HepG2 (cell line): ENCODE measurements around the gene USP7. TPM values are rescaled to one million over a fixed set of nuclear protein-coding genes. Genes with fewer than 3 reads are reported as not detected.

Experiments
- CREBL2 ChIP-seq: sonication (generic); formaldehyde crosslinking; IDR thresholded peaks from 2 replicates; pipeline ENCODE4 v1.8.1; 2023; ENCODE audit warnings: missing genetic modification reagents, mild to moderate bottlenecking, borderline replicate concordance
- FOXM1 ChIP-seq: sonication (generic); formaldehyde crosslinking; IDR thresholded peaks from 2 replicates; pipeline ENCODE4 v1.5.0; 2020; ENCODE audit warnings: missing genetic modification reagents
- FOXP4 ChIP-seq: sonication (generic); formaldehyde crosslinking; IDR thresholded peaks from 2 replicates; pipeline ENCODE4 v1.4.0; 2020; ENCODE audit warnings: missing genetic modification reagents
- MAFF ChIP-seq: IDR thresholded peaks from 2 replicates; pipeline ENCODE4 v1.6.1; 2011; ENCODE audit warnings: low read depth, low read length, improper control_type of control experiment
- PRDM15 ChIP-seq: sonication (generic); formaldehyde crosslinking; IDR thresholded peaks from 2 replicates; pipeline ENCODE4 v1.4.0; 2020; ENCODE audit warnings: missing genetic modification reagents
- SMARCE1 ChIP-seq: fragments of 450-650 bp; IDR thresholded peaks from 2 replicates; pipeline ENCODE4 v1.6.1; 2017; ENCODE audit warnings: borderline replicate concordance
- XBP1 ChIP-seq: sonication (generic); formaldehyde crosslinking; IDR thresholded peaks from 2 replicates; pipeline ENCODE4 v1.5.0; 2020; ENCODE audit warnings: missing genetic modification reagents
- ZMYM3 ChIP-seq: sonication (generic); formaldehyde crosslinking; IDR thresholded peaks from 2 replicates; pipeline ENCODE4 v1.5.1; 2020; ENCODE audit warnings: mild to moderate bottlenecking, missing genetic modification reagents
- ZNF33B ChIP-seq: sonication (generic); formaldehyde crosslinking; IDR thresholded peaks from 2 replicates; pipeline ENCODE4 v1.5.1; 2020; ENCODE audit warnings: mild to moderate bottlenecking, missing genetic modification reagents
- ZNF382 ChIP-seq: sonication (generic); formaldehyde crosslinking; IDR thresholded peaks from 2 replicates; pipeline ENCODE4 v1.5.0; 2020; ENCODE audit warnings: missing genetic modification reagents, mild to moderate bottlenecking, borderline replicate concordance
- ZNF616 ChIP-seq: sonication (generic); formaldehyde crosslinking; IDR thresholded peaks from 2 replicates; pipeline ENCODE4 v1.5.0; 2020; ENCODE audit warnings: low read depth, mild to moderate bottlenecking, missing genetic modification reagents
- ZNF678 ChIP-seq: sonication (generic); formaldehyde crosslinking; IDR thresholded peaks from 2 replicates; pipeline ENCODE4 v1.4.0; 2020; ENCODE audit warnings: mild to moderate bottlenecking, missing genetic modification reagents
- ZNF710 ChIP-seq: sonication (generic); formaldehyde crosslinking; IDR thresholded peaks from 2 replicates; pipeline ENCODE4 v1.5.0; 2020; ENCODE audit warnings: mild to moderate bottlenecking, missing genetic modification reagents, borderline replicate concordance
- ZNF839 ChIP-seq: sonication (generic); formaldehyde crosslinking; IDR thresholded peaks from 2 replicates; pipeline ENCODE4 v1.4.0; 2020; ENCODE audit warnings: missing genetic modification reagents, mild to moderate bottlenecking, borderline replicate concordance
- polyA plus RNA-seq, 8 experiments: library from polyadenylated mRNA; depleted of rRNA in 3 of 8; stranded (reverse) in 7 of 8; unstranded in 1 of 8; fragments of >200 nt; fragmentation: Illumina TruSeq in 4 of 8; extraction: Trizol in 4 of 8; gene quantifications; 2 replicates each; pipeline versions ENCODE4 v1.2.1 to v1.2.3, GENCODE V29; 2011 to 2016; ENCODE audit warnings: low read depth in 4 of 8, missing spikeins in 1 of 8, mixed read lengths in 1 of 8; ENCODE audit not compliant: insufficient read depth in 1 of 8
- total RNA-seq, 5 experiments: library from RNA; depleted of rRNA; stranded (reverse); fragments of >200 nt; fragmentation: Illumina TruSeq; extraction: Trizol; gene quantifications; 2 replicates each; pipeline ENCODE4 v1.2.3, GENCODE V29; 2016; ENCODE audit warnings: low read depth in 1 of 5
- TF ChIP-seq, protein P1 (sequence below): sonication (generic); formaldehyde crosslinking; IDR thresholded peaks from 2 replicates; pipeline ENCODE4 v1.8.1; 2022; ENCODE audit warnings: low read depth, mild to moderate bottlenecking, missing genetic modification reagents

USP7 gene
- total and polyA plus RNA-seq, 2 of the 13 experiments (the other 11 are each of a cell fraction or from before 2014, with no cell fraction given) = 52.5 to 173 TPM

- TF ChIP-seq PRDM15 (CRISPR knock-in tag) = no peak
- TF ChIP-seq ZNF710 (CRISPR knock-in tag) = peak; percentile 38; the same call in 1 of the 2 replicates
- TF ChIP-seq SMARCE1 = no peak
- no peak for TF ChIP-seq ZNF678 (CRISPR knock-in tag)
- no peak for TF ChIP-seq ZNF382 (CRISPR knock-in tag)
- TF ChIP-seq ZNF616 (CRISPR knock-in tag) = no peak
- peak; percentile 57; the same call in 1 of the 2 replicates for TF ChIP-seq FOXP4 (CRISPR knock-in tag)
- peak; percentile 17; the same call in 1 of the 2 replicates for TF ChIP-seq MAFF
- TF ChIP-seq XBP1 = no peak
- peak; percentile 75; the same call in 1 of the 2 replicates for TF ChIP-seq ZNF33B (CRISPR knock-in tag)
- TF ChIP-seq, protein P1, sequence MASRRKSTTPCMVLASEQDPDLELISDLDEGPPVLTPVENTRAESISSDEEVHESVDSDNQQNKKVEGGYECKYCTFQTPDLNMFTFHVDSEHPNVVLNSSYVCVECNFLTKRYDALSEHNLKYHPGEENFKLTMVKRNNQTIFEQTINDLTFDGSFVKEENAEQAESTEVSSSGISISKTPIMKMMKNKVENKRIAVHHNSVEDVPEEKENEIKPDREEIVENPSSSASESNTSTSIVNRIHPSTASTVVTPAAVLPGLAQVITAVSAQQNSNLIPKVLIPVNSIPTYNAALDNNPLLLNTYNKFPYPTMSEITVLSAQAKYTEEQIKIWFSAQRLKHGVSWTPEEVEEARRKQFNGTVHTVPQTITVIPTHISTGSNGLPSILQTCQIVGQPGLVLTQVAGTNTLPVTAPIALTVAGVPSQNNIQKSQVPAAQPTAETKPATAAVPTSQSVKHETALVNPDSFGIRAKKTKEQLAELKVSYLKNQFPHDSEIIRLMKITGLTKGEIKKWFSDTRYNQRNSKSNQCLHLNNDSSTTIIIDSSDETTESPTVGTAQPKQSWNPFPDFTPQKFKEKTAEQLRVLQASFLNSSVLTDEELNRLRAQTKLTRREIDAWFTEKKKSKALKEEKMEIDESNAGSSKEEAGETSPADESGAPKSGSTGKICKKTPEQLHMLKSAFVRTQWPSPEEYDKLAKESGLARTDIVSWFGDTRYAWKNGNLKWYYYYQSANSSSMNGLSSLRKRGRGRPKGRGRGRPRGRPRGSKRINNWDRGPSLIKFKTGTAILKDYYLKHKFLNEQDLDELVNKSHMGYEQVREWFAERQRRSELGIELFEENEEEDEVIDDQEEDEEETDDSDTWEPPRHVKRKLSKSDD = peak; percentile 38; the same call in 1 of the 2 replicates
- 0 out of 2 replicates have a peak, but pooled peaks have one; percentile 23 for TF ChIP-seq CREBL2 (CRISPR knock-in tag)
- 0 out of 2 replicates have a peak, but pooled peaks have one; percentile 62 for TF ChIP-seq ZMYM3
- TF ChIP-seq ZNF839 = peak; percentile 44
- TF ChIP-seq FOXM1 (CRISPR knock-in tag) = no peak
These were observed 45.0 kb upstream of the USP7 start (continued) for GRCh38 chr16:9008601-9009260.
